Peyer's patch (tissue), 4 donors: Measurements from ENCODE around the gene GLI3.

Source experiments
- CTCF ChIP-seq, 6 experiments: fragments of 450-650 bp in 4 of 6; fragments of 200-600 bp in 2 of 6; sonication (generic) in 1 of 6; IDR thresholded peaks; one replicate each; pipeline ENCODE4 v1.5.1; 2017 to 2019; ENCODE audit warnings: antibody characterized with exemption in 6 of 6, mild to moderate bottlenecking in 3 of 6, moderate library complexity in 1 of 6
- POLR2A ChIP-seq, 2 donors: fragments of 450-650 bp; IDR thresholded peaks; one replicate each; pipeline ENCODE4 v1.5.1; 2017; ENCODE audit warnings: antibody characterized with exemption in 2 of 2, mild to moderate bottlenecking in 2 of 2, moderate library complexity in 2 of 2

GRCh38 chr7:42176724-42177101 lies 60.3 kb downstream of the GLI3 start:
- TF ChIP-seq CTCF (IDR thresholded peaks at IDR 0.05) (no peak), POLR2A (IDR thresholded peaks at IDR 0.05) (no peak)
